ENCODE measurements around the gene CWC25. TPM values are rescaled to one million over a fixed set of nuclear protein-coding genes. Genes with fewer than 3 reads are reported as not detected.

Gene CWC25
- total and polyA plus RNA-seq, 12 donors: 7.7 to 22.6 (median 9.1) TPM

- ATAC-seq: no peak
- Histone ChIP-seq H3K4me1 (peaks cover 12 to 32% (median 28%) of the 10 kb centered on the region in 9 donors), H3K27me3 (no peaks in the 10 kb centered on the region), H3K4me3 (no peak overlapping the region), H3K27ac (no peak overlapping the region), H3K9me3 (no peaks in the 10 kb centered on the region), H3K36me3 (peaks cover 0 to 68% (median 49%) of the 10 kb centered on the region in 9 donors)
- no peak for DNase-seq
- whole genome bisulfite sequencing, 2 donors: 76 to 77% methylated on average over 16 of the region's 16 CpGs
- no peak for TF ChIP-seq CTCF (IDR thresholded peaks at IDR 0.05)
- intact Hi-C loops (cut with DNase I): no loop called here
Measured at GRCh38 chr17:38848939-38849605, 24.0 kb upstream of the CWC25 start.

GRCh38 chr17:38848557-38848891, 23.4 kb upstream of the CWC25 start:
- H3K4me1 ChIP-seq: peaks cover 12 to 30% (median 26%) of the 10 kb centered on the region in 9 donors
- DNase-seq: no peak
- intact Hi-C loops (cut with DNase I): no loop called here
- H3K27ac ChIP-seq: no peak overlapping the region
- no peak for ATAC-seq
- no peaks in the 10 kb centered on the region for H3K9me3 ChIP-seq
- 100% methylated on average over 1 of the region's 1 CpG for WGBS, 2 donors
- H3K27me3 ChIP-seq: no peaks in the 10 kb centered on the region
- no peak overlapping the region for H3K4me3 ChIP-seq
- H3K36me3 ChIP-seq: peaks cover 0 to 68% (median 49%) of the 10 kb centered on the region in 9 donors
- TF ChIP-seq CTCF (IDR thresholded peaks at IDR 0.05): no peak

GRCh38 chr17:38844261-38844757, 19.2 kb upstream of the CWC25 start:
- DNase-seq (no peak), ATAC-seq (no peak)
- intact Hi-C loops (cut with DNase I): no loop called here
- Histone ChIP-seq H3K36me3 (peaks cover 0 to 33% (median 18%) of the 10 kb centered on the region in 9 donors), H3K4me3 (no peak overlapping the region), H3K9me3 (no peaks in the 10 kb centered on the region), H3K27ac (no peak overlapping the region), H3K4me1 (no peaks in the 10 kb centered on the region), H3K27me3 (no peaks in the 10 kb centered on the region)
- TF ChIP-seq CTCF (IDR thresholded peaks at IDR 0.05): no peak
- WGBS, 2 donors: 77 to 80% methylated on average over 13 of the region's 13 CpGs

GRCh38 chr17:38825762-38826247, 684 bp upstream of the CWC25 start:
- intact Hi-C loops (cut with DNase I): loop anchor here in 5 of 10 donors (1.0 to 2.0 kb wide), 3 partner anchors 25 to 27 kb away; partner anchors contain the start of gene RPL23 (in 5 of the 5)
- DNase-seq: no peak
- Histone ChIP-seq H3K36me3 (peaks cover 0 to 23% (median 4%) of the 10 kb centered on the region in 9 donors), H3K9me3 (no peaks in the 10 kb centered on the region), H3K27me3 (no peaks in the 10 kb centered on the region), H3K4me3 (peak overlapping the region; percentile 73 to 94 (median 85)), H3K27ac (peak overlapping the region; percentile 96 to 99 (median 99)), H3K4me1 (peaks cover 4 to 26% (median 21%) of the 10 kb centered on the region in 9 donors)
- 90 to 94% methylated on average over 17 of the region's 17 CpGs for WGBS, 2 donors
- TF ChIP-seq CTCF (IDR thresholded peaks at IDR 0.05): no peak
- no peak for ATAC-seq

Data from heart right ventricle (tissue), 16 donors.